K562 (cell line): Measurements from ENCODE around the gene SPTBN4. TPM values are rescaled to one million over a fixed set of nuclear protein-coding genes. Genes with fewer than 3 reads are reported as not detected.

ENCODE experiments used
- ARNT ChIP-seq, 2 experiments: fragments of 450-650 bp; IDR thresholded peaks; 2 replicates each; pipeline ENCODE4 v1.6.1; 2016; ENCODE audit warnings: mild to moderate bottlenecking in 1 of 2
- CREBBP ChIP-seq: IDR thresholded peaks from one replicate; pipeline ENCODE4 v1.6.1; 2012; ENCODE audit warnings: low read depth, mild to moderate bottlenecking, control low read depth, inconsistent platforms, low read length
- HDAC3 ChIP-seq: fragments of 450-650 bp; IDR thresholded peaks from 2 replicates; pipeline ENCODE4 v1.6.1; 2018; ENCODE audit warnings: borderline replicate concordance, mild to moderate bottlenecking, moderate library complexity; ENCODE audit not compliant: partially characterized antibody
- ILF3 ChIP-seq: fragments of 450-650 bp; IDR thresholded peaks from 2 replicates; pipeline ENCODE4 v1.6.1; 2018; ENCODE audit warnings: antibody characterized with exemption, mild to moderate bottlenecking, moderate library complexity, borderline replicate concordance
- LCOR ChIP-seq: sonication (generic); formaldehyde crosslinking; IDR thresholded peaks from 2 replicates; pipeline ENCODE4 v1.8.0; 2022; ENCODE audit warnings: mild to moderate bottlenecking, missing genetic modification reagents
- MAFK ChIP-seq: IDR thresholded peaks from 2 replicates; pipeline ENCODE4 v1.6.1; 2011; ENCODE audit warnings: low read length, improper control_type of control experiment
- NBN ChIP-seq: fragments of 450-650 bp; IDR thresholded peaks from 2 replicates; pipeline ENCODE4 v1.6.1; 2016; ENCODE audit warnings: low read depth, mild to moderate bottlenecking
- PHF20 ChIP-seq: fragments of 450-650 bp; IDR thresholded peaks from 2 replicates; pipeline ENCODE4 v1.6.1; 2018; ENCODE audit not compliant: partially characterized antibody
- PHF8 ChIP-seq: fragments of 200-600 bp; sonication (generic); IDR thresholded peaks from 2 replicates; pipeline ENCODE4 v1.6.1; 2012; ENCODE audit warnings: mixed run types, mild to moderate bottlenecking, inconsistent platforms, low read length, moderate library complexity, borderline replicate concordance
- SMARCA4 ChIP-seq: fragments of 450-650 bp; IDR thresholded peaks from 2 replicates; pipeline ENCODE4 v1.6.1; 2016
- WHSC1 ChIP-seq: IDR thresholded peaks from one replicate; pipeline ENCODE4 v1.6.1; 2012; ENCODE audit warnings: low read length, control low read depth, inconsistent platforms
- ZNF431 ChIP-seq: sonication (generic); formaldehyde crosslinking; IDR thresholded peaks from 2 replicates; pipeline ENCODE4 v1.8.0; 2022; ENCODE audit warnings: mild to moderate bottlenecking, missing genetic modification reagents
- ZNF717 ChIP-seq: fragments of 250-450 bp; sonication (Bioruptor Pico); IDR thresholded peaks from 2 replicates; pipeline ENCODE4 v1.5.0; 2021
- ZNF766 ChIP-seq: fragments of 200-800 bp; sonication (Bioruptor generic); conservative IDR thresholded peaks from 2 replicates; pipeline ENCODE4 v1.6.1; 2016; ENCODE audit warnings: missing genetic modification characterization, missing compliant biosample characterization
- polyA plus RNA-seq, 8 experiments: library from polyadenylated mRNA; depleted of rRNA in 4 of 8; stranded (reverse) in 5 of 8; unstranded in 3 of 8; fragments of >200 nt; fragmentation: Nextera tagmentation in 2 of 8; fragmentation: Illumina TruSeq in 1 of 8; extraction: Ambion mirVana in 2 of 8; extraction: Trizol in 1 of 8; gene quantifications; 2 replicates each; pipeline versions ENCODE4 v1.2.1 to v1.2.3, GENCODE V29; 2011 to 2014; ENCODE audit warnings: inconsistent platforms in 1 of 8, missing spikeins in 1 of 8
- total RNA-seq, 7 experiments: library from RNA; depleted of rRNA in 6 of 7; stranded (reverse); fragments of >200 nt in 6 of 7; fragmentation: Illumina TruSeq in 2 of 7; extraction: Trizol in 2 of 7; gene quantifications; 2 replicates each; pipeline versions ENCODE4 v1.2.1 to v1.2.3, GENCODE V29; 2011 to 2021; ENCODE audit warnings: low replicate concordance in 1 of 7
- TF ChIP-seq, protein P1 (sequence below): fragments of 250-450 bp; sonication (Bioruptor Pico); IDR thresholded peaks from 2 replicates; pipeline ENCODE4 v1.4.0; 2020
- TF ChIP-seq, protein P2 (sequence below): fragments of 250-450 bp; sonication (Bioruptor Pico); IDR thresholded peaks from 2 replicates; pipeline ENCODE4 v1.9.0; 2021; ENCODE audit warnings: mild to moderate bottlenecking, inconsistent platforms
- TF ChIP-seq, protein P3 (sequence below): fragments of 250-450 bp; sonication (Bioruptor Pico); IDR thresholded peaks from 2 replicates; pipeline ENCODE4 v1.4.0; 2020; ENCODE audit warnings: mild to moderate bottlenecking, moderate library complexity

The SPTBN4 gene
- total and polyA plus RNA-seq, 9 of the 15 experiments (the other 6 are each of a cell fraction or from before 2014, with no cell fraction given) = 0.01 to 1.5 (median 0.86) TPM

DNA sequence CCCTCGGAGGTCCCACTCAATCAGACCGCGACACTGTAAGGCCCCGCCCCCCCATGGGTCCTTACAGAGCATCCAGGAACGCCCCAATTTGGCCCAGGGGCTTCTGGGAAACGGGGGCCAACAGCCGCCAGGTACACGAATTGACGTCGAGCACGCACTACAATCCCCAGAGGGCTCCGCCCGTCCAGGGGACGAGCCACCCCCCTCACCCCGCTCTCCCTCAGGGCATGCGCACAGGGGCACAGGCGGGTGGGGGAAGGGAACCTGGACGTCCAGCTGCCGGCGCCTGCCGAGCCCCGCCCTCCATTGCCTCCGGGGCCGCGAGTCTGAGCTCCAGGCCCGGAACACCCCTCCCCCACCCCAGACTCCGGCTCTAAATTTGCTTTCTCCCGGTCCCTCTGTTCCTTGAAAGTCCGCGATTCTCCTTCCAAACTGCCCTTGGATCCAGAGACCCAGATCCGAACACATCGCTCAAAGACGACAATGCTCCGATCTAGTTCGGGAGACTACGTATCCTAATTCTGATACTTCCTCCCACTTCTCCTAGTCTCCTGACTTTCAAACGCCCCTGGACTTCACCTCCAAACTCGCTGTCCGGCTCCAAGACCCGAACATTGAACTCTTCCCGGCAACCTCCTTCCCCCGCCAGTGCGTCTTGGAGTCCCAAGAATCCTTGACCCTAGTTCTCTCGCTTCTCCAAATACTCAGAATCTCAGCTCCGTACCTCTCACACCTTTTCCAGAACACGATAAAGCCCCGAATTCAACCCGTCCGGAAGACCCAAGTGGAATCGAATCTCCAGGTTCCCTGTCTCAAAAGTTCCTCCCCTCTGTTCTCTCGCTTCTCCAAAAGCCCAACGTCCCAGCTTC is 23.4 kb upstream of the SPTBN4 start (continued):
- TF ChIP-seq, protein P1, sequence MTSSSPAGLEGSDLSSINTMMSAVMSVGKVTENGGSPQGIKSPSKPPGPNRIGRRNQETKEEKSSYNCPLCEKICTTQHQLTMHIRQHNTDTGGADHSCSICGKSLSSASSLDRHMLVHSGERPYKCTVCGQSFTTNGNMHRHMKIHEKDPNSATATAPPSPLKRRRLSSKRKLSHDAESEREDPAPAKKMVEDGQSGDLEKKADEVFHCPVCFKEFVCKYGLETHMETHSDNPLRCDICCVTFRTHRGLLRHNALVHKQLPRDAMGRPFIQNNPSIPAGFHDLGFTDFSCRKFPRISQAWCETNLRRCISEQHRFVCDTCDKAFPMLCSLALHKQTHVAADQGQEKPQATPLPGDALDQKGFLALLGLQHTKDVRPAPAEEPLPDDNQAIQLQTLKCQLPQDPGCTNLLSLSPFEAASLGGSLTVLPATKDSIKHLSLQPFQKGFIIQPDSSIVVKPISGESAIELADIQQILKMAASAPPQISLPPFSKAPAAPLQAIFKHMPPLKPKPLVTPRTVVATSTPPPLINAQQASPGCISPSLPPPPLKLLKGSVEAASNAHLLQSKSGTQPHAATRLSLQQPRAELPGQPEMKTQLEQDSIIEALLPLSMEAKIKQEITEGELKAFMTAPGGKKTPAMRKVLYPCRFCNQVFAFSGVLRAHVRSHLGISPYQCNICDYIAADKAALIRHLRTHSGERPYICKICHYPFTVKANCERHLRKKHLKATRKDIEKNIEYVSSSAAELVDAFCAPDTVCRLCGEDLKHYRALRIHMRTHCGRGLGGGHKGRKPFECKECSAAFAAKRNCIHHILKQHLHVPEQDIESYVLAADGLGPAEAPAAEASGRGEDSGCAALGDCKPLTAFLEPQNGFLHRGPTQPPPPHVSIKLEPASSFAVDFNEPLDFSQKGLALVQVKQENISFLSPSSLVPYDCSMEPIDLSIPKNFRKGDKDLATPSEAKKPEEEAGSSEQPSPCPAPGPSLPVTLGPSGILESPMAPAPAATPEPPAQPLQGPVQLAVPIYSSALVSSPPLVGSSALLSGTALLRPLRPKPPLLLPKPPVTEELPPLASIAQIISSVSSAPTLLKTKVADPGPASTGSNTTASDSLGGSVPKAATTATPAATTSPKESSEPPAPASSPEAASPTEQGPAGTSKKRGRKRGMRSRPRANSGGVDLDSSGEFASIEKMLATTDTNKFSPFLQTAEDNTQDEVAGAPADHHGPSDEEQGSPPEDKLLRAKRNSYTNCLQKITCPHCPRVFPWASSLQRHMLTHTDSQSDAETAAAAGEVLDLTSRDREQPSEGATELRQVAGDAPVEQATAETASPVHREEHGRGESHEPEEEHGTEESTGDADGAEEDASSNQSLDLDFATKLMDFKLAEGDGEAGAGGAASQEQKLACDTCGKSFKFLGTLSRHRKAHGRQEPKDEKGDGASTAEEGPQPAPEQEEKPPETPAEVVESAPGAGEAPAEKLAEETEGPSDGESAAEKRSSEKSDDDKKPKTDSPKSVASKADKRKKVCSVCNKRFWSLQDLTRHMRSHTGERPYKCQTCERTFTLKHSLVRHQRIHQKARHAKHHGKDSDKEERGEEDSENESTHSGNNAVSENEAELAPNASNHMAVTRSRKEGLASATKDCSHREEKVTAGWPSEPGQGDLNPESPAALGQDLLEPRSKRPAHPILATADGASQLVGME (CRISPR knock-in tag) = no peak
- TF ChIP-seq ILF3 (no peak), PHF20 (no peak), MAFK (no peak), WHSC1 (no peak), SMARCA4 (no peak; the same call in 1 of the 2 replicates), PHF8 (no peak), NBN (peak; percentile 60), ARNT (IDR thresholded peaks at IDR 0.05) (no peak), ZNF431 (CRISPR knock-in tag) (no peak), CREBBP (no peak), HDAC3 (no peak), ZNF717 (CRISPR knock-in tag) (no peak), ZNF766 (no peak), LCOR (peak; percentile 26; the same call in 1 of the 2 replicates)
- TF ChIP-seq, protein P2, sequence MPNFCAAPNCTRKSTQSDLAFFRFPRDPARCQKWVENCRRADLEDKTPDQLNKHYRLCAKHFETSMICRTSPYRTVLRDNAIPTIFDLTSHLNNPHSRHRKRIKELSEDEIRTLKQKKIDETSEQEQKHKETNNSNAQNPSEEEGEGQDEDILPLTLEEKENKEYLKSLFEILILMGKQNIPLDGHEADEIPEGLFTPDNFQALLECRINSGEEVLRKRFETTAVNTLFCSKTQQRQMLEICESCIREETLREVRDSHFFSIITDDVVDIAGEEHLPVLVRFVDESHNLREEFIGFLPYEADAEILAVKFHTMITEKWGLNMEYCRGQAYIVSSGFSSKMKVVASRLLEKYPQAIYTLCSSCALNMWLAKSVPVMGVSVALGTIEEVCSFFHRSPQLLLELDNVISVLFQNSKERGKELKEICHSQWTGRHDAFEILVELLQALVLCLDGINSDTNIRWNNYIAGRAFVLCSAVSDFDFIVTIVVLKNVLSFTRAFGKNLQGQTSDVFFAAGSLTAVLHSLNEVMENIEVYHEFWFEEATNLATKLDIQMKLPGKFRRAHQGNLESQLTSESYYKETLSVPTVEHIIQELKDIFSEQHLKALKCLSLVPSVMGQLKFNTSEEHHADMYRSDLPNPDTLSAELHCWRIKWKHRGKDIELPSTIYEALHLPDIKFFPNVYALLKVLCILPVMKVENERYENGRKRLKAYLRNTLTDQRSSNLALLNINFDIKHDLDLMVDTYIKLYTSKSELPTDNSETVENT (CRISPR knock-in tag) = no peak
- TF ChIP-seq, protein P3, sequence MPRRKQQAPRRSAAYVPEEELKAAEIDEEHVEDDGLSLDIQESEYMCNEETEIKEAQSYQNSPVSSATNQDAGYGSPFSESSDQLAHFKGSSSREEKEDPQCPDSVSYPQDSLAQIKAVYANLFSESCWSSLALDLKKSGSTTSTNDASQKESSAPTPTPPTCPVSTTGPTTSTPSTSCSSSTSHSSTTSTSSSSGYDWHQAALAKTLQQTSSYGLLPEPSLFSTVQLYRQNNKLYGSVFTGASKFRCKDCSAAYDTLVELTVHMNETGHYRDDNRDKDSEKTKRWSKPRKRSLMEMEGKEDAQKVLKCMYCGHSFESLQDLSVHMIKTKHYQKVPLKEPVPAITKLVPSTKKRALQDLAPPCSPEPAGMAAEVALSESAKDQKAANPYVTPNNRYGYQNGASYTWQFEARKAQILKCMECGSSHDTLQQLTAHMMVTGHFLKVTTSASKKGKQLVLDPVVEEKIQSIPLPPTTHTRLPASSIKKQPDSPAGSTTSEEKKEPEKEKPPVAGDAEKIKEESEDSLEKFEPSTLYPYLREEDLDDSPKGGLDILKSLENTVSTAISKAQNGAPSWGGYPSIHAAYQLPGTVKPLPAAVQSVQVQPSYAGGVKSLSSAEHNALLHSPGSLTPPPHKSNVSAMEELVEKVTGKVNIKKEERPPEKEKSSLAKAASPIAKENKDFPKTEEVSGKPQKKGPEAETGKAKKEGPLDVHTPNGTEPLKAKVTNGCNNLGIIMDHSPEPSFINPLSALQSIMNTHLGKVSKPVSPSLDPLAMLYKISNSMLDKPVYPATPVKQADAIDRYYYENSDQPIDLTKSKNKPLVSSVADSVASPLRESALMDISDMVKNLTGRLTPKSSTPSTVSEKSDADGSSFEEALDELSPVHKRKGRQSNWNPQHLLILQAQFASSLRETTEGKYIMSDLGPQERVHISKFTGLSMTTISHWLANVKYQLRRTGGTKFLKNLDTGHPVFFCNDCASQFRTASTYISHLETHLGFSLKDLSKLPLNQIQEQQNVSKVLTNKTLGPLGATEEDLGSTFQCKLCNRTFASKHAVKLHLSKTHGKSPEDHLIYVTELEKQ (CRISPR knock-in tag) = no peak
